Measurements from ENCODE around the gene SFSWAP.

The SFSWAP gene

DNA sequence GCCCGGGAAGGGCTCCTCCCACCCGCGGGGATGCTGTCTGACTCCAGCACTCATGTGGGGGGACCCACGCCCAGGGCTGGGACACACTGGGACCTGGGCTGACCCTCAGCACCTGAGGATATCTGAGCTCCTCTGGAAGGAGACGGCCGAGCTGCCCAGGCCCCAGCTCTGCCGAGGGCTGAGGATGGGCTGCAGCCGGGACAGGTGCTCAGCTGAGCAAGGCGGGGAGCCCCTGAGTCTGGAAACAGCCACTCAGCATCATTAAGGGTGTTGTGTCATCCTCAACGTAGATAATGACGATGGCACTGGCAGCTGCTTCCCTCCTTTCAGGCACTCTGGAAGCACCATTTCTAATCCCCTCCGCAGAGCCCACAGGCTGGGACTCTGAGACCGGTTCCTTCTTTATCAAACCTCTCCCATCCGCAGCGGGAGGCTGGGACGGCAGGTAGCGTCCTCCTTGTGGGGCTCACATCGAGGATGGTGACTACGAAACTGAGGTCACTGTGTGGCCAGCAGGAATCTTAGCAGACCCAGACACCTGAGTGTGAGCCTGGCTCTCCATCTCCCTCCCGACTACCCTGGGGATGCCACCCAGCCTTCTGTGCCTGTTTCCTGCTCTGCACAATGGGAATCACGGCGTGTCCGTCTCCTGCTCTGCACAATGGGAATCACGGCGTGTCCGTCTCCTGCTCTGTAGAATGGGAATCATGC is 26.7 kb upstream of the SFSWAP start:
- DNase-seq (ENCODE audit: insufficient read length, low spot score) (no peak), FAIRE-seq (no peak)
- TF ChIP-seq POLR2A (IDR thresholded peaks at IDR 0.05; ENCODE audit: low read depth, low read length): no peak

DNA sequence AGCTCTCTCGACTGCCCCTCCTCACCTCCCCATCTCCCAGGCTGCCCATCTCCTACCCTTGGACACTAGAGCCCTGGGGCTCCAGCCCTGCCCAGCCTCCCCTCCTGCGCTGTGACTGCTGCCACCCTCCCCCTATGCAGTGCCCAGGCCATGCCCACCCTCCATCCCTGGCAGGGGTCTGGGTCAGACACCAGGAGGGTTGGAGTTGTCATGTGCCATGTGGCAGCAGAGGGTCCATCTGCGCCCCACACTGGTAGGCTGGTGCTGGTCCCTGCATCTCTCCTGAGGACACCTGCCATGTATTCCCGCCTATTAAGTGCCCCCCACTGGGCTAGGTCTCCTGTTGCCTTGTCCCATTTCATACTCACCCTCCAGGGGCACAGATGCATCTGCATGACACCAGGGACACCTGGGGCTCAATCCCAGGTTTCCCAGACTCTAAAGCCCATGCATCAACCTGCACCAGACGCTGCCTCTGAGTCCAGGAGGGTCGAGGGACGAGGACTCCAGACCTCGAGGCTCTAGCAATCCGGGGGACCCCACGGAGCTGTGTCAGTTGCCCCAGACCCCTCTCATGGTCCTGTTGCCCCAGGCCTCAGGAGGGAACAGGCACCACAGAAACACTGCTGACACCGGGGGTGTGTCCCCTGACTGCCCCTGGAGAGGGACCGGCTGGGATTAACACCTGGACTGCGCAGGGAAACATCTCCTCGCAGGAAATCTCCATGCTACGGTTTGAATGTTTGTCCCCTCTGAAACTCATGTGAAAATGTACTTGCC is 23.4 kb upstream of the SFSWAP start:
- no peak for DNase-seq (ENCODE audit: insufficient read length, low spot score)
- TF ChIP-seq POLR2A (IDR thresholded peaks at IDR 0.05; ENCODE audit: low read depth, low read length): no peak
- no peak for FAIRE-seq

DNA sequence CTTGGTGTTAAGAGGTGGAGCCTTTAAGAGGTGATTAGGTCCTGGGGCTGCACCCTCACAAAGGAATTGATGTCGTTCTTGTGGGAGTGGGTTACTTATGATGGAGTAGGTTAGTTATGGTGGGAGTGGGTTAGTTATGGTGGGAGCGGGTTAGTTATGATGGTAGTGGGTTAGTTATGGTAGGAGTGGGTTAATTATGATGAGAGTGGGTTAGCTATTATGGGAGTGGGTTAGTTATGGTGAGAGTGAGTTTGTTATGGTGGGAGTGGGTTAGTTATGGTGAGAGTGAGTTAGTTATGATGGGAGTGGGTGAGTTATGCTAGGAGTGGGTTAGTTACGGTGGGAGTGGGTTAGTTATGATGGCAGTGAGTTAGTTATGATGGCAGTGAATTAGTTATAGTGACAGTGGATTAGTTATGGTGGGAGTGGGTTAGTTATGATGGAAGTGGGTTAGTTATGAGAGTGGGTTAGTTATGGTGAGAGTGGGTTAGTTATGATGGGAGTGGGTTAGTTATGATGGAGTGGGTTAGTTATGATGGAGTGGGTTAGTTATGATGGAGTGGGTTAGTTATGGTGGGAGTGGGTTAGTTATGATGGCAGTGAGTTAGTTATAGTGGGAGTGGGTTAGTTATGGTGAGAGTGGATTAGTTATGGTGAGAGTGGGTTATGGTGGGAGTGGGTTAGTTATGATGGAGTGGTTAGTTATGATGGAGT is 22.6 kb upstream of the SFSWAP start:
- FAIRE-seq (no peak), DNase-seq (ENCODE audit: insufficient read length, low spot score) (no peak)
- TF ChIP-seq POLR2A (IDR thresholded peaks at IDR 0.05; ENCODE audit: low read depth, low read length): no peak

DNA sequence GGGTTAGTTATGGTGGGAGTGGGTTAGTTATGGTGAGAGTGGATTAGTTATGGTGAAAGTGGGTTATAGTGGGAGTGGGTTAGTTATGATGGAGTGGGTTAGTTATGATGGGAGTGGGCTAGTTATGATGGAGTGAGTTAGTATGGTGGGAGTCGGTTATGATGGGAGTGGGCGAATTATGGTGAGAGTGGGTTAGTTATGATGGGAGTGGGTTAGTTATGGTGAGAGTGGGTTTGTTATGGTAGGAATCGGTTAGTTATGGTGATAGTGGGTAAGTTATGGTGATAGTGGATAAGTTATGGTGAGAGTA is 22.1 kb upstream of the SFSWAP start:
- FAIRE-seq: no peak
- DNase-seq (ENCODE audit: insufficient read length, low spot score): no peak
- no peak for TF ChIP-seq POLR2A (IDR thresholded peaks at IDR 0.05; ENCODE audit: low read depth, low read length)

DNA sequence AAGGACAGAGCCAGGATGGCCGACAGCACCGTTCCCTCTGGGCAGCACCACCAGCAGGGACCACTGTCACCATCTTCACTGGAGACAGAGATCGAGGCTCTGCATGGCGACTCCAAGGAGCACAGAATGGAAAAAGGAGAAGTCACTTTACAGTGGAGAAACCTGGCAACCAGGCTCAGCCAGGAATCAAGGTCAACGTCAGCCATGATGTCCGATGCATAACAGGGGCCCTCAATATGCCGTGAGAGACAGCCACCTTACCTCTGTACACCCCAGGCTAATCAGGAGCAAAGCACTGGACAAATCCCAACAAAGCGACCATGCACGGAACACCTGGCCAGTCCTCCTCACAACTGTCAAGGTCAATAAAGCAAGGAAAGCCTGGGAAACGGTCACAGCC is 20.6 kb upstream of the SFSWAP start:
- DNase-seq (ENCODE audit: insufficient read length, low spot score) (no peak), FAIRE-seq (no peak)
- no peak for TF ChIP-seq POLR2A (IDR thresholded peaks at IDR 0.05; ENCODE audit: low read depth, low read length)

DNA sequence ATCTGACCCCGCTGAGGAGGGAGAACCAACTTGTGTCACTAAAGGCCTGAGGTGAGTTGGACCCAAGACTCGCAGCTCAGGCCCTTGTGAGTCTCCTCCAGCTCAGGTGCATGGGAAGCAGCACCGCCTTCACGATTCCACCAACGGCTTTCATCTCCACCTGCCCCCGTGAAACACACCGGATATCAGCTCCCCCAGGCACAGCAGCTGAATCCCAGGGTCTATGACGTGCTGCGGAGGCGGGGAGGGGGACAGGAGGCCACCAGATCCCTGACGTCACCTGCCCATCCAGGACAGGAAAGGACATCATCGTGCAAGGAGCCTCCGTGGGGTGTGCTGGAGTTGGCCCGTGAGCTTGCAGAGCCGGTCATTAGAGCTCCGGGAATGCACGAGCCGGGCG is 18.5 kb upstream of the SFSWAP start:
- no peak for FAIRE-seq
- no peak for TF ChIP-seq POLR2A (IDR thresholded peaks at IDR 0.05; ENCODE audit: low read depth, low read length)
- DNase-seq (ENCODE audit: insufficient read length, low spot score): no peak

DNA sequence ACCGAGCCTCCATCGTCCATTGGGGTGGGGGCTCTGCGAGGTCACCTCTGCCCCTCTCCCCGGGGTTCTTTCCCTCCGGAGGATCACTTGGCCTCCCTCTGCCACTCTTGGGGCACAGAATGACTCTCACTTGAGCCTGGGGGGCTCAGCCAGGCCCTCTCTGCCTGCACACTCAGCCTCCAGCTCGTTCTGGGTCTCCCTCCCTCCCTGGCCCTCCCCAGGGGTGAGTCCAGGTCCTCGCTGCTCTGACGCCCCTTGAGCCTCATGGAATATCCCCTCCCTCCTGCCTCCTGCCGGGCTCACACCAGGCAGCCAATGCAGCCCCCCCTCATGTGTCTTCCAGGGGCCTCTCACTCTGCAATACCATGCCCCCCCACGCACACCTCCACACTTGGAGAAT is 17.7 kb upstream of the SFSWAP start:
- TF ChIP-seq POLR2A (IDR thresholded peaks at IDR 0.05; ENCODE audit: low read depth, low read length): no peak
- DNase-seq (ENCODE audit: insufficient read length, low spot score): no peak
- FAIRE-seq: no peak

DNA sequence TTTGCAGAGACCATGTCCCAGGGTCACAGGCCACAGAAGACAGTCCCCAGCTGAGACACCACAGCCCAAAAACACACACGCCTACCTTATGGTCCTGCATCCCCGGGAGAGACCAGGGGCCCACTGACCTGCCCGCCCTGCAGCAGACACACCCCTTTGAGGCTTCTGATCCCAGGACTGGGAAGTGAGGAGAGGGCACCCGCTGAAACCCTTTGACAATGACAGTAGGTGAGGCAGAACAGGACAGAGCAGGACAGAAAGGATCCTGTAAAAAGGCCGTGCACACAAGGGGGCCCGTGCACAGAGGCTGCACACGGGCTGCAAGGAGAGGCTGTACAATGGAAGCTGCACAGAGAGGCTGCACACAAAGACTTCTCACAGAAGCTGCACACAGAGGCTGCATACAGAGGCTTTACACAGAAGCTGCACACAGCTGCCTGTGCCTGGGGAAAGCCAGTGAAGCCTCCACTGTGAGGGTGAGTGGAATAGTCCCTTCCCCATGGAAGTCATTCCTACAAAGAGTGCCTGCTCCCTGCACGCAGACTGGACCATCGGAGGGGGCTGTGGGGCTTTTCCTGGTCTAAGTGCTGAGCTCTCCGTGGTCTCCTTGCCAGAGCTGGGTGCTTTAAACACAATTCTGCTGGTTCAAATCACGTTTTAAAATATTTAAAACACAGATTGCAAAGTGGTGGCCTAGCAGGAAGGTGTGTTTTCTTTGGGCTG is 16.6 kb upstream of the SFSWAP start:
- no peak for FAIRE-seq
- no peak for DNase-seq (ENCODE audit: insufficient read length, low spot score)
- no peak for TF ChIP-seq POLR2A (IDR thresholded peaks at IDR 0.05; ENCODE audit: low read depth, low read length)

DNA sequence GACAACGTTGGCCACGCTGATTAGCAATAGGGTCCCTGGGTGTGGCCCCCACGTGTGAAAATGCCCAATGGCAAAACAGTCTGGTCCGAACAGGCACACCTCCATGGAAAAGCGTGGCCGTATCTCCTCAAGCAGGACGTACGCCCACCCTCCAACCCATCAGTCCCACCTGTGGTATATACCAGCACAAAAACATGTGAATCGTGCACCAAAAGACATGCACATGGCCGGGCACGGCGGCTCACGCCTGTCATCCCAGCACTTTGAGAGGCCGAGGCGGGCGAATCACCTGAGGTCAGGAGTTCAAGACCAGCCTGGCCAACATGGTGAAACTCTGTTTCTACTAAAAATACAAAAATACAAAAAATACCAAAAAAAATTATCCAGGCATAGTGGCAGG is 14.9 kb upstream of the SFSWAP start:
- DNase-seq (ENCODE audit: insufficient read length, low spot score) (no peak), FAIRE-seq (no peak)
- no peak for TF ChIP-seq POLR2A (IDR thresholded peaks at IDR 0.05; ENCODE audit: low read depth, low read length)

DNA sequence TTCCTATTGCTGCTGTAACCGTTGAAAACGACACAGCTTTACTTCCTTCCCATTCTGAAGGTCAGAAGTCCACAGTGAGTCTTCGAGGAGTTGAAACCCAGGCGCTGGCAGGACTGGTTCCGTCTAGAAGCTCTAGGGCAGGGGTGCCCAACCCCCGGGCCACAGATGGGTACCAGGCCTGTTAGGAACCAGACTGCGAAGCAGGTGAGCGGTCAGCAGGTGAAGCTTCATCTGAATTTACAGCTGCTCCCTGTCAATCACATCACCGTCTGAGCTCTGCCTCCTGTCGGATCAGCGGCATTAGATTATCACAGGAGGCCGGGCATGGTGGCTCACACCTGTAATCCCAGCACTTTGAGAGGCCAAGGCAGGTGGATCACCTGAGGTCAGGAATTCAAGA is 12.6 kb upstream of the SFSWAP start:
- DNase-seq (ENCODE audit: insufficient read length, low spot score) (no peak), FAIRE-seq (no peak)
- no peak for TF ChIP-seq POLR2A (IDR thresholded peaks at IDR 0.05; ENCODE audit: low read depth, low read length)

DNA sequence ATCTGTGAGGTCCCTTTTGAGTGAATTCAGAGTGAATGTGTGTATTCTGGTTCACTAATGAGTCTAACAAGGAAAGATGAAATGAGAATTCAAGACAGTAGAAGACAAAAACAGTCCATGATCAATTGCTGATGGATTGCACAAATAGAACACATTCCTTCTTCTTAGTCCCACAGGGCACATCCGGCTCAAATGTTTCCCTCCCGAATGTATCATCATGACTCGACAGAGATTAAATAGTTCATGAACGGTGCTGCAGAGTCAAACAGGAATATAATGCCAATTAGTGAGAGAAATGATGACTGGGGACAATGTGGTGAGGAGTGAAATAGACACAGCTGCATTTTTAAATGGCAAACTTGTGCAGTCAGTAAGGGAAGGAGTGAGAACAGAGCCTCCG is 11.5 kb upstream of the SFSWAP start:
- FAIRE-seq: no peak
- no peak for DNase-seq (ENCODE audit: insufficient read length, low spot score)
- no peak for TF ChIP-seq POLR2A (IDR thresholded peaks at IDR 0.05; ENCODE audit: low read depth, low read length)

DNA sequence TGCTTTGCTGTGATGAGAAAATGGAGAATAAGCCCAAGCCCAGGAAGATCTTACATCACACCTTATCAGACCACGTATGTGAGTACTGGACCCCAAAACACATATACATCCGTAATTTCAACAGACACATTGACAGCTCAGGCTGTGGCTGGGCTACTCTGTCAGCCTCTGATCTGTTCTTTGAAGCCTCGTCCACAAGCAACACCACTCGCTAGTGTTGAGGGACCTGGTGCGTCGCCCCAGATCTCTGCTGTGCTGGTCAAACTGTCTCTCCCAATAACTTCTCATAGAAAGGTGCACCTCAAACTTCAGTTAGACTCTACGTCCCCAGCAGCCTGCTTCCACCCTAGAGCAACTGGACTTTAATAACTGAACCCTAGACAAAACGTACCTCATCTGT is 10.6 kb upstream of the SFSWAP start:
- no peak for TF ChIP-seq POLR2A (IDR thresholded peaks at IDR 0.05; ENCODE audit: low read depth, low read length)
- DNase-seq (ENCODE audit: insufficient read length, low spot score): no peak
- no peak for FAIRE-seq

DNA sequence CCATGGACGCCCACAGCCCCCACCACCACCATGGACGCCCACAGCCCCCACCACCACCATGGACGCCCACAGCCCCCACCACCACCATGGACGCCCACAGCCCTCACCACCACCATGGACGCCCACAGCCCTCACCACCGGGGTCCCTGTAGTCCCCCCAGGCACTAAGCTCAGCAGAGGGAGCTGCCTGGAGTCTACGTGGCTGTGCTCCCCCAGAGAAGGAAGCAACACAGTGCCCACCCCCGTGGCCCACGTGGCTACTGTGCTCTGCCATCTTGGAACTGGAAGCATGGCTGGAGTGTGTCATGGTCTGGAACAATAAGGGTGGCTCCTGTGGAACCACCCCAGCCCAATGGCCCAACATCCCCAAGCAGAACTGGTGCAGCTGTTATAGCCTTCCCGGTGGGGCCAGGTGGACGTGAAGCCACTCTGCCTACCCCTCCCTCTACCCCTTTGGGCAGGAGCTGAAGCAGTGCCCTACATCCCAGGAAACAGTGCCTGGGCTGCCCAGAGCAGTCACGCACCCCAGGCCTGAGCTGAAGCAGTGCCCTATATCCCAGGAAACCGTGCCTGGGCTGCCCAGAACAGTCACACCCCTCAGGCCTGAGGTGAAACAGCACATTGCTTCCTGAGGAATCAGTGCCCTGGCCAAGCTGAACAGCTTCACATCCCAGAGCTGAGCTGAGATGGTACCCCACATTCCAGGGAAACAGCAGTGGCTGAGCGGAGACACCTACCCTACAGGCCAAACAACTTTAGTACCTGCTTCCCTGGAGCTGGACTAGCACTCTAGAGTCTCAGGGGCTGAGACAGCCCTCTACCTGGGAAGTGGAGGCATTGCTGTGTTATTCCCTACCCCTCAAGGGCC is 9.0 kb upstream of the SFSWAP start:
- FAIRE-seq (no peak), DNase-seq (ENCODE audit: insufficient read length, low spot score) (no peak)
- no peak for TF ChIP-seq POLR2A (IDR thresholded peaks at IDR 0.05; ENCODE audit: low read depth, low read length)
